H1 (cell line): ENCODE results near the gene ETV7. TPM values are rescaled to one million over a fixed set of nuclear protein-coding genes. Genes with fewer than 3 reads are reported as not detected.

Experiments
- CTCF ChIA-PET: fragments of 300-600 bp; sonication (Branson Sonifier 250); formaldehyde crosslinking; loops from one replicate; lab custom pipeline; 2021; ENCODE audit not compliant: partially characterized antibody; lab: Charles Lee
- POLR2A ChIA-PET: fragments of 300-600 bp; sonication (Branson Sonifier 250); formaldehyde crosslinking; loops from one replicate; lab custom pipeline; 2021; ENCODE audit warnings: inconsistent platforms; ENCODE audit not compliant: partially characterized antibody; lab: Charles Lee
- DNase-seq, 2 experiments: peaks; one replicate each; pipeline versions ENCODE4 v3.0.0 to v3.0.0-alpha.2; 2010 to 2022; ENCODE audit warnings: low spot score in 2 of 2, low read depth in 1 of 2, mixed read lengths in 1 of 2
- FAIRE-seq: peaks from 2 replicates; lab custom pipeline; 2011; peaks lifted over from hg19 to GRCh38; lab: Jason Lieb, UNC
- H2AFZ ChIP-seq: 2 replicates; pipeline ENCODE4 v1.8.1; 2012; ENCODE audit warnings: low read length, inconsistent platforms
- H2AK5ac ChIP-seq: 2 replicates; pipeline ENCODE4 v1.6.1; 2013; ENCODE audit warnings: low read depth, low read length
- H2BK120ac ChIP-seq: replicated peaks from 2 replicates; pipeline ENCODE3; 2013; ENCODE audit warnings: low read depth, low read length, inconsistent platforms
- H2BK12ac ChIP-seq: 2 replicates; pipeline ENCODE4 v1.6.1; 2013; ENCODE audit warnings: low read depth, low read length
- H2BK15ac ChIP-seq: 2 replicates; pipeline ENCODE4 v1.6.1; 2013; ENCODE audit warnings: low read length
- H2BK20ac ChIP-seq: 2 replicates; pipeline ENCODE4 v1.6.1; 2013; ENCODE audit warnings: low read length
- H2BK5ac ChIP-seq: 2 replicates; pipeline ENCODE4 v1.6.1; 2013; ENCODE audit warnings: low read depth, low read length
- H3K14ac ChIP-seq: 2 replicates; pipeline ENCODE4 v1.6.1; 2013; ENCODE audit warnings: inconsistent platforms; ENCODE audit not compliant: insufficient read length
- H3K18ac ChIP-seq: 2 replicates; pipeline ENCODE4 v1.6.1; 2013; ENCODE audit warnings: low read length; ENCODE audit errors: extremely low read depth
- H3K23ac ChIP-seq: 2 replicates; pipeline ENCODE4 v1.6.1; 2013; ENCODE audit warnings: inconsistent platforms; ENCODE audit not compliant: insufficient read length
- H3K23me2 ChIP-seq: 2 replicates; pipeline ENCODE4 v1.6.1; 2013; ENCODE audit warnings: low read depth, low read length
- H3K27ac ChIP-seq: 2 replicates; pipeline ENCODE4 v1.6.1; 2011; ENCODE audit warnings: low read depth, low read length, inconsistent platforms
- H3K27me3 ChIP-seq, 4 experiments: replicated peaks in 1 of 4; 1 replicate in 1 of 4; 2 replicates in 3 of 4; pipeline versions ENCODE4 v1.6.1 to v1.8.1; 2011 to 2013; ENCODE audit warnings: low read length in 3 of 4, mild to moderate bottlenecking in 3 of 4, inconsistent platforms in 2 of 4, mixed read lengths in 2 of 4, moderate library complexity in 1 of 4; ENCODE audit not compliant: control insufficient read depth in 3 of 4, insufficient read depth in 3 of 4; ENCODE audit errors: extremely low read depth in 1 of 4
- H3K36me3 ChIP-seq, 4 experiments: 2 replicates each; pipeline versions ENCODE4 v1.6.1 to v1.8.1; 2011 to 2013; ENCODE audit warnings: mild to moderate bottlenecking in 4 of 4, low read length in 3 of 4, moderate library complexity in 2 of 4, control low read depth in 1 of 4, inconsistent platforms in 1 of 4; ENCODE audit not compliant: insufficient read depth in 4 of 4, control insufficient read depth in 2 of 4
- H3K4ac ChIP-seq: replicated peaks from 2 replicates; pipeline ENCODE3; 2013; ENCODE audit warnings: low read length, low read depth, mixed read lengths, inconsistent platforms; ENCODE audit not compliant: insufficient read length
- H3K4me1 ChIP-seq, 4 experiments: replicated peaks in 1 of 4; 1 replicate in 1 of 4; 2 replicates in 3 of 4; pipeline versions ENCODE4 v1.6.1 to v1.8.1; 2011 to 2013; ENCODE audit warnings: low read length in 3 of 4, inconsistent platforms in 2 of 4, mixed read lengths in 1 of 4; ENCODE audit not compliant: insufficient read depth in 4 of 4, control insufficient read depth in 3 of 4
- H3K4me2 ChIP-seq, 2 experiments: 2 replicates each; pipeline versions ENCODE4 v1.6.1 to v1.8.1; 2011 to 2013; ENCODE audit warnings: low read depth in 2 of 2, low read length in 2 of 2, control low read depth in 1 of 2, inconsistent platforms in 1 of 2, mild to moderate bottlenecking in 1 of 2; ENCODE audit not compliant: insufficient read depth in 1 of 2
- H3K4me3 ChIP-seq, 4 experiments: fragments of 200-600, 300-600 bp in 1 of 4; sonication (generic), shearing (Covaris generic), sonication (Bioruptor Twin) in 1 of 4; 2 replicates each; pipeline versions ENCODE4 v1.5.1 to v1.8.1; 2011 to 2016; ENCODE audit warnings: low read length in 4 of 4, low read depth in 3 of 4, control low read depth in 2 of 4, inconsistent platforms in 2 of 4, mild to moderate bottlenecking in 2 of 4, mixed read lengths in 1 of 4, moderate library complexity in 1 of 4; ENCODE audit not compliant: insufficient read depth in 2 of 4; ENCODE audit errors: extremely low read depth in 1 of 4
- H3K56ac ChIP-seq: replicated peaks from 2 replicates; pipeline ENCODE3; 2013; ENCODE audit warnings: low read depth, mild to moderate bottlenecking, mixed read lengths, low read length, inconsistent platforms; ENCODE audit not compliant: insufficient read length
- H3K79me1 ChIP-seq: 2 replicates; pipeline ENCODE4 v1.6.1; 2013; ENCODE audit warnings: low read depth, low read length, control low read depth
- H3K79me2 ChIP-seq, 2 experiments: 2 replicates each; pipeline versions ENCODE4 v1.6.1 to v1.8.1; 2012 to 2013; ENCODE audit warnings: low read length in 2 of 2, mild to moderate bottlenecking in 2 of 2, inconsistent platforms in 1 of 2; ENCODE audit not compliant: insufficient read depth in 2 of 2, control insufficient read depth in 1 of 2
- H3K9ac ChIP-seq, 4 experiments: replicated peaks in 1 of 4; 1 replicate in 1 of 4; 2 replicates in 3 of 4; pipeline versions ENCODE4 v1.6.1 to v1.8.1; 2011 to 2013; ENCODE audit warnings: low read depth in 3 of 4, low read length in 3 of 4, control low read depth in 2 of 4, mild to moderate bottlenecking in 2 of 4, moderate library complexity in 2 of 4, inconsistent platforms in 1 of 4; ENCODE audit errors: extremely low read depth in 1 of 4
- H3K9me3 ChIP-seq, 2 experiments: 2 replicates each; pipeline versions ENCODE4 v1.6.1 to v1.8.1; 2012 to 2013; ENCODE audit warnings: mild to moderate bottlenecking in 2 of 2, moderate library complexity in 2 of 2, control low read depth in 1 of 2, inconsistent platforms in 1 of 2, low read depth in 1 of 2, low read length in 1 of 2, mixed read lengths in 1 of 2; ENCODE audit not compliant: insufficient read depth in 2 of 2
- H4K20me1 ChIP-seq, 2 experiments: replicated peaks in 1 of 2; 2 replicates each; pipeline versions ENCODE3 to v1.8.1; 2011 to 2013; ENCODE audit warnings: inconsistent platforms in 2 of 2, low read length in 2 of 2, mild to moderate bottlenecking in 1 of 2; ENCODE audit not compliant: insufficient read depth in 2 of 2, control insufficient read depth in 1 of 2
- H4K5ac ChIP-seq: 2 replicates; pipeline ENCODE4 v1.6.1; 2013; ENCODE audit warnings: low read length, low read depth, mixed read lengths, inconsistent platforms; ENCODE audit not compliant: insufficient read length
- H4K8ac ChIP-seq: 2 replicates; pipeline ENCODE4 v1.8.0; 2013; ENCODE audit warnings: mild to moderate bottlenecking, moderate library complexity, low read length, inconsistent platforms; ENCODE audit not compliant: insufficient read depth; ENCODE audit errors: extremely low read depth
- H4K91ac ChIP-seq: replicated peaks from 2 replicates; pipeline ENCODE3; 2013; ENCODE audit warnings: low read length, mixed read lengths, inconsistent platforms; ENCODE audit not compliant: insufficient read length
- BRCA1 ChIP-seq: IDR thresholded peaks from 2 replicates; pipeline ENCODE4 v1.6.1; 2012; ENCODE audit warnings: low read depth, low read length, improper control_type of control experiment
- CEBPB ChIP-seq: IDR thresholded peaks from 2 replicates; pipeline ENCODE4 v1.6.1; 2012; ENCODE audit warnings: low read depth, low read length
- EGR1 ChIP-seq: IDR thresholded peaks from 2 replicates; pipeline ENCODE4 v1.6.1; 2011; ENCODE audit warnings: low read depth, low read length, borderline replicate concordance
- FOSL1 ChIP-seq: IDR thresholded peaks from 2 replicates; pipeline ENCODE4 v1.6.1; 2011; ENCODE audit warnings: mild to moderate bottlenecking, low read depth, low read length, moderate library complexity; ENCODE audit not compliant: insufficient read depth
- GABPA ChIP-seq: IDR thresholded peaks from 2 replicates; pipeline ENCODE4 v1.6.1; 2011; ENCODE audit warnings: mild to moderate bottlenecking, low read length, moderate library complexity, borderline replicate concordance; ENCODE audit not compliant: insufficient read depth
- HDAC2 ChIP-seq, 2 experiments: fragments of 300-600 bp in 1 of 2; sonication (generic) in 1 of 2; IDR thresholded peaks; 2 replicates each; pipeline ENCODE4 v1.6.1; 2011 to 2012; ENCODE audit warnings: low read depth in 2 of 2, low read length in 2 of 2, mild to moderate bottlenecking in 2 of 2, moderate library complexity in 2 of 2, borderline replicate concordance in 1 of 2, inconsistent platforms in 1 of 2
- JUN ChIP-seq: IDR thresholded peaks from 2 replicates; pipeline ENCODE4 v1.6.1; 2011; ENCODE audit warnings: low read depth, mild to moderate bottlenecking, improper control_type of control experiment, low read length
- KDM5A ChIP-seq: fragments of 200-600 bp; IDR thresholded peaks from 2 replicates; pipeline ENCODE4 v1.7.1; 2012; ENCODE audit warnings: mild to moderate bottlenecking, low read length, inconsistent platforms, mixed read lengths
- MAX ChIP-seq: IDR thresholded peaks from 2 replicates; pipeline ENCODE4 v1.6.1; 2012; ENCODE audit warnings: inconsistent platforms
- RAD21 ChIP-seq, 2 experiments: IDR thresholded peaks in 1 of 2; conservative IDR thresholded peaks in 1 of 2; 2 replicates each; pipeline ENCODE4 v1.6.1; 2011; ENCODE audit warnings: low read depth in 2 of 2, low read length in 2 of 2, improper control_type of control experiment in 1 of 2, inconsistent platforms in 1 of 2, mild to moderate bottlenecking in 1 of 2, moderate library complexity in 1 of 2
- SP2 ChIP-seq: IDR thresholded peaks from 2 replicates; pipeline ENCODE4 v1.6.1; 2012; ENCODE audit warnings: mild to moderate bottlenecking, low read length, inconsistent platforms
- TCF12 ChIP-seq: IDR thresholded peaks from 2 replicates; pipeline ENCODE4 v1.6.1; 2011; ENCODE audit warnings: low read depth, mild to moderate bottlenecking, low read length
- USF2 ChIP-seq: IDR thresholded peaks from 2 replicates; pipeline ENCODE4 v1.6.1; 2011; ENCODE audit warnings: low read length, improper control_type of control experiment
- WGBS, 2 experiments: shearing (Covaris generic) in 1 of 2; methylation state at CpG; one replicate each; pipeline versions ENCODE4 v1.1.6 to v1.1.7; 2013 to 2015; ENCODE audit warnings: low lambda C conversion rate in 2 of 2, mixed read lengths in 2 of 2, inconsistent platforms in 1 of 2, low coverage in 1 of 2, missing lambda C conversion rate in 1 of 2; ENCODE audit not compliant: insufficient replicate concordance in 2 of 2, insufficient coverage in 1 of 2, insufficient read length in 1 of 2; ENCODE audit errors: extremely low coverage in 1 of 2, missing lambda C conversion rate in 1 of 2; 5-methylcytosine and 5-hydroxymethylcytosine counted together
- polyA plus RNA-seq, 7 experiments: library from polyadenylated mRNA; depleted of rRNA in 3 of 7; stranded (reverse) in 5 of 7; unstranded in 2 of 7; fragments of >200 nt in 5 of 7; fragments of 200-250 nt in 2 of 7; gene quantifications; 1 replicate in 5 of 7; 2 replicates in 1 of 7; 4 replicates in 1 of 7; pipeline versions ENCODE4 v1.2.1 to v1.2.3, GENCODE V29; 2011 to 2013; ENCODE audit warnings: missing spikeins in 2 of 7, mixed read lengths in 2 of 7
- total RNA-seq: library from RNA; stranded (reverse); fragmentation: NEBNext Ultra II Directional; extraction: Animal tissue kit (Norgen Biotek cat#: 25700); gene quantifications from 2 replicates; pipeline ENCODE4 v1.2.1, GENCODE V29; 2021

Gene ETV7
- total and polyA plus RNA-seq, 2 of the 8 experiments (the other 6 are each of a cell fraction or from before 2014, with no cell fraction given) = 0.54 to 2.4 TPM

- no peaks in the 10 kb centered on the region for H3K36me3 ChIP-seq
- H3K4me3 ChIP-seq = no peak overlapping the region
- no peak overlapping the region for H2BK12ac ChIP-seq
- H4K91ac ChIP-seq = no peak overlapping the region
- FAIRE-seq = no peak
- H3K4me2 ChIP-seq = no peak overlapping the region
- H2BK15ac ChIP-seq = no peak overlapping the region
- no peak overlapping the region for H3K18ac ChIP-seq
- H3K27ac ChIP-seq = no peak overlapping the region
- no peaks in the 10 kb centered on the region for H3K27me3 ChIP-seq
- H2BK120ac ChIP-seq = no peak overlapping the region
- no peak overlapping the region for H2BK5ac ChIP-seq
- H3K23me2 ChIP-seq = no peaks in the 10 kb centered on the region; the same call in 1 of the 2 replicates
- H3K14ac ChIP-seq = no peak overlapping the region
- H4K8ac ChIP-seq = no peak overlapping the region; the same call in 1 of the 2 replicates
- H2AFZ ChIP-seq = no peak overlapping the region
- no peak overlapping the region for H3K4ac ChIP-seq
- POLR2A ChIA-PET = no interaction called here
- peaks cover 0 to 10% (median 1%) of the 10 kb centered on the region in 4 experiments; a peak in 3 of 7 replicates for H3K4me1 ChIP-seq
- H3K23ac ChIP-seq = no peak overlapping the region
- CTCF ChIA-PET = interaction anchor here (1.1 to 1.8 kb wide), 2 partner anchors 9 to 10 kb away, joined by 4 read pairs; no protein-coding TSS in a partner anchor
- WGBS, 2 experiments = 92% methylated on average over 8 of the region's 9 CpGs; no CpG with 5 or more reads in 1 of the 2 experiments
- no peak overlapping the region for H2BK20ac ChIP-seq
- no peak overlapping the region for H3K9ac ChIP-seq
- no peaks in the 10 kb centered on the region for H4K20me1 ChIP-seq
- DNase-seq = no peak
- H3K9me3 ChIP-seq = no peaks in the 10 kb centered on the region
- H3K79me2 ChIP-seq = no peaks in the 10 kb centered on the region
- H3K56ac ChIP-seq = no peak overlapping the region
- no peak overlapping the region for H4K5ac ChIP-seq
- H2AK5ac ChIP-seq = no peak overlapping the region
- H3K79me1 ChIP-seq = no peaks in the 10 kb centered on the region
- TF ChIP-seq JUN (no peak), CEBPB (no peak), FOSL1 (no peak), GABPA (no peak), BRCA1 (no peak), KDM5A (no peak), RAD21 (IDR thresholded peaks at IDR 0.05 in 1 of 2, conservative IDR thresholded peaks at IDR 0.05 in 1 of 2; ENCODE audit: low read depth in 2 of 2, low read length in 2 of 2) (no peak), SP2 (no peak), USF2 (no peak), MAX (no peak), TCF12 (no peak), HDAC2 (IDR thresholded peaks at IDR 0.05; ENCODE audit: borderline replicate concordance in 1 of 2, low read depth in 2 of 2, low read length in 2 of 2) (no peak), EGR1 (no peak)
Observed at GRCh38 chr6:36371211-36371610, 16.3 kb downstream of the ETV7 start.
